ENCODE measurements around the gene FUCA2. TPM values are rescaled to one million over a fixed set of nuclear protein-coding genes. Genes with fewer than 3 reads are reported as not detected.

The FUCA2 gene
- total RNA-seq, 2 experiments from 2014 or later, result 1.1 to 1.5 TPM

DNA sequence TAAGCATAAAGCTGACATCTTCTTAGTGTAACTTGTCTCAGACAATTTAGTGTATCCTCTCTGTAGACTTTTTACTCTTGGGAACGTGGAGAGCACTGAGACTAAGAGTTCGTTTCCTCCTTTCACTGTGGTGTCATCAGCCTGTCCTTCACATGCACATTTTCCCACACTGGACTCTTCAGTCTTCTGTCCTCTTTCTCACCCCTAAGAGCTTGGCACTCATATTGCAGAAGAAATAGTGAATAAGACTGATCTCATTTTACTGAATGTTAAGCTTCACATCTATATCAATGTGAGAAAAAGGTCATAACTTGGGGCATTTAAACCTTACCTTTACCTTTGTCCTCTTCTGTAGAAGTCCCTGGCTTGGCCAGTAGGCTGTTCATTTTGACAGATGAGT, 25.6 kb downstream of the FUCA2 start:
- no peaks in the 10 kb centered on the region for H3K9me3 ChIP-seq (ENCODE audit: control insufficient read depth in 1 of 2, insufficient read depth in 1 of 2, low read length in 2 of 2)
- H3K36me3 ChIP-seq (ENCODE audit: insufficient read depth, low read length), result peaks cover 5% of the 10 kb centered on the region
- ChIA-PET POLR2A (no interaction called here), CTCF (no interaction called here)
- TF ChIP-seq, protein P1, sequence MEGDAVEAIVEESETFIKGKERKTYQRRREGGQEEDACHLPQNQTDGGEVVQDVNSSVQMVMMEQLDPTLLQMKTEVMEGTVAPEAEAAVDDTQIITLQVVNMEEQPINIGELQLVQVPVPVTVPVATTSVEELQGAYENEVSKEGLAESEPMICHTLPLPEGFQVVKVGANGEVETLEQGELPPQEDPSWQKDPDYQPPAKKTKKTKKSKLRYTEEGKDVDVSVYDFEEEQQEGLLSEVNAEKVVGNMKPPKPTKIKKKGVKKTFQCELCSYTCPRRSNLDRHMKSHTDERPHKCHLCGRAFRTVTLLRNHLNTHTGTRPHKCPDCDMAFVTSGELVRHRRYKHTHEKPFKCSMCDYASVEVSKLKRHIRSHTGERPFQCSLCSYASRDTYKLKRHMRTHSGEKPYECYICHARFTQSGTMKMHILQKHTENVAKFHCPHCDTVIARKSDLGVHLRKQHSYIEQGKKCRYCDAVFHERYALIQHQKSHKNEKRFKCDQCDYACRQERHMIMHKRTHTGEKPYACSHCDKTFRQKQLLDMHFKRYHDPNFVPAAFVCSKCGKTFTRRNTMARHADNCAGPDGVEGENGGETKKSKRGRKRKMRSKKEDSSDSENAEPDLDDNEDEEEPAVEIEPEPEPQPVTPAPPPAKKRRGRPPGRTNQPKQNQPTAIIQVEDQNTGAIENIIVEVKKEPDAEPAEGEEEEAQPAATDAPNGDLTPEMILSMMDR (IDR thresholded peaks at IDR 0.05), result no peak
- no peaks in the 10 kb centered on the region for H3K4me1 Mint-ChIP-seq (ENCODE audit: low read depth)
- H3K27ac ChIP-seq (ENCODE audit: low read depth in 1 of 2, low read length in 2 of 2), result no peak overlapping the region
- H3K27ac Mint-ChIP-seq, result no peak overlapping the region
- no peak for DNase-seq
- H3K4me3 ChIP-seq (ENCODE audit: low read length), result no peak overlapping the region
- ATAC-seq (ENCODE audit: poor library complexity), result no peak
- H3K27me3 ChIP-seq (ENCODE audit: control insufficient read depth in 1 of 2, insufficient read depth in 2 of 2, low read length in 2 of 2), result no peaks in the 10 kb centered on the region
- H3K9me3 Mint-ChIP-seq, result no peaks in the 10 kb centered on the region
- H3K36me3 Mint-ChIP-seq (ENCODE audit: low read depth), result peaks cover 18% of the 10 kb centered on the region
- no peaks in the 10 kb centered on the region for H3K4me1 ChIP-seq (ENCODE audit: insufficient read depth, low read length)
- H3K4me3 Mint-ChIP-seq, result no peak overlapping the region
- intact Hi-C loops (cut with DNase I, micrococcal nuclease), result no loop called here
- no peaks in the 10 kb centered on the region for H3K27me3 Mint-ChIP-seq

DNA sequence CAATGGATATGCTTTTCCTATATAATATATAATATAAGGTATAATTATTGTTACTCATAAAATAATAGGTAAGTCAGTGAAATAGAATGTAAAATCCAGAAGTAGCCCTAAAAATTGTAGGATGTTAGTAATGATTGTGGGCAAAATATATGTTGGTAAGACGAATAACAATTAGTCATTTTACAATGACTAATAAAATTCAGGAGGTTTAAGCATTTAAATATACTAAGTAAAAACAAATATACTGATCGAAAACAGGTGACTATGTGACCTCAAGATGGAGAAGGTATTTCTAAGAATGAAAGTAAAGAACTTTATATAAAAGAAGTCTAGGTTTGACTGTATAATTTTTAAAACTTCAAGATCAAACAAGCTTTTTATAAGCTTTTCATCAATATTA, 28.9 kb downstream of the FUCA2 start:
- Histone ChIP-seq H3K9me3 (ENCODE audit: control insufficient read depth in 1 of 2, insufficient read depth in 1 of 2, low read length in 2 of 2) (no peaks in the 10 kb centered on the region), H3K4me1 (ENCODE audit: insufficient read depth, low read length) (no peaks in the 10 kb centered on the region), H3K27ac (ENCODE audit: low read depth in 1 of 2, low read length in 2 of 2) (no peak overlapping the region), H3K4me3 (ENCODE audit: low read length) (no peak overlapping the region), H3K36me3 (ENCODE audit: insufficient read depth, low read length) (peaks cover 14% of the 10 kb centered on the region), H3K27me3 (ENCODE audit: control insufficient read depth in 1 of 2, insufficient read depth in 2 of 2, low read length in 2 of 2) (no peaks in the 10 kb centered on the region)
- peaks cover 39% of the 10 kb centered on the region for H3K36me3 Mint-ChIP-seq (ENCODE audit: low read depth)
- no peak overlapping the region for H3K4me3 Mint-ChIP-seq
- intact Hi-C loops (cut with DNase I, micrococcal nuclease), result no loop called here
- H3K9me3 Mint-ChIP-seq, result no peaks in the 10 kb centered on the region
- DNase-seq (no peak), ATAC-seq (ENCODE audit: poor library complexity) (no peak)
- ChIA-PET POLR2A (no interaction called here), CTCF (interaction anchor here (1.4 kb wide), 1 partner anchor 55 kb away, joined by 3 read pairs; no protein-coding TSS in a partner anchor)
- no peaks in the 10 kb centered on the region for H3K27me3 Mint-ChIP-seq
- TF ChIP-seq, protein P1 (IDR thresholded peaks at IDR 0.05), result no peak
- H3K4me1 Mint-ChIP-seq (ENCODE audit: low read depth), result no peaks in the 10 kb centered on the region
- no peak overlapping the region for H3K27ac Mint-ChIP-seq

DNA sequence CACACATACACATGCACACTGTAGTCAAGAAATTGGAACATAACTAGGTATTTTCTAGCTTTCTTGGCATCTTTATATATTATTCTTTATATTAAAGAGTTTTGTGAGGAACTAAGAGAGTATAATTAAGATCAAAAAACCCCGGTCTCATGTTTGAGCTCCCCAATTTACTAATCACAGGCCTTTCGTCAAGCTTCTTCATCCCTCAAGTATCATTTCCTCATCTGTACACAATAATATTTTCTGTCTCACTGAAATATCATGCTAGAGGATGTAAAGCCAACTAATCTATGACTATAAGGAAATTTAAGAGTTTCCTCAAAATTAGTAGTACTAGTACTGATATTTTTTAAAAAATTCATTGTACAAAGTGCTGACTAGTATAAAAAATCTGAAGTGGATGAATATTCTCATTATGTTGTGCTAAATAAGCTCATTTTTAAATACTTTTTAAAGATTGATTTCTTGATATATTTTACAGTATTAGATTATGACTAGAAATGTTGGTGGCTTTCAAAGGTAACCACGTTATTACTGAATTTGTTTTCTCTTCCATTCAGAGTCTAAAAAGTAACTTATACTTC, 32.9 kb downstream of the FUCA2 start:
- TF ChIP-seq, protein P1 (IDR thresholded peaks at IDR 0.05), result no peak
- H3K27ac Mint-ChIP-seq, result no peak overlapping the region
- no peak overlapping the region for H3K4me3 Mint-ChIP-seq
- H3K36me3 Mint-ChIP-seq (ENCODE audit: low read depth), result peaks cover 60% of the 10 kb centered on the region
- DNase-seq (no peak), ATAC-seq (ENCODE audit: poor library complexity) (no peak)
- ChIA-PET POLR2A (no interaction called here), CTCF (no interaction called here)
- intact Hi-C loops (cut with DNase I, micrococcal nuclease), result no loop called here
- no peaks in the 10 kb centered on the region for H3K9me3 Mint-ChIP-seq
- Histone ChIP-seq H3K4me1 (ENCODE audit: insufficient read depth, low read length) (no peaks in the 10 kb centered on the region), H3K4me3 (ENCODE audit: low read length) (no peak overlapping the region), H3K9me3 (ENCODE audit: control insufficient read depth in 1 of 2, insufficient read depth in 1 of 2, low read length in 2 of 2) (no peaks in the 10 kb centered on the region), H3K36me3 (ENCODE audit: insufficient read depth, low read length) (peaks cover 22% of the 10 kb centered on the region), H3K27me3 (ENCODE audit: control insufficient read depth in 1 of 2, insufficient read depth in 2 of 2, low read length in 2 of 2) (no peaks in the 10 kb centered on the region), H3K27ac (ENCODE audit: low read depth in 1 of 2, low read length in 2 of 2) (no peak overlapping the region)
- H3K4me1 Mint-ChIP-seq (ENCODE audit: low read depth), result no peaks in the 10 kb centered on the region
- H3K27me3 Mint-ChIP-seq, result no peaks in the 10 kb centered on the region

Data from CD4-positive, alpha-beta T cell (primary cell).